HEK293T (cell line): ENCODE data around the gene LARP1.

Experiments
- CTCF ChIA-PET: fragments of 350-600 bp; formaldehyde crosslinking; extraction: SDS; loops from one replicate; lab custom pipeline; 2021; ENCODE audit warnings: antibody characterized with exemption, inconsistent platforms; lab: Yijun Ruan, JAX
- POLR2A ChIA-PET: fragments of 350-600 bp; formaldehyde crosslinking; extraction: SDS; loops from one replicate; lab custom pipeline; 2020; ENCODE audit warnings: antibody characterized with exemption, inconsistent platforms; lab: Yijun Ruan, JAX
- DNase-seq: peaks from one replicate; pipeline ENCODE4 v3.0.0; 2012; ENCODE audit warnings: mixed read lengths; ENCODE audit errors: extremely low spot score
- ARNT ChIP-seq: fragments of 450-650 bp; IDR thresholded peaks from 2 replicates; pipeline ENCODE4 v1.6.1; 2017; ENCODE audit warnings: mild to moderate bottlenecking
- BHLHE40 ChIP-seq: fragments of 450-650 bp; IDR thresholded peaks from 2 replicates; pipeline ENCODE4 v1.6.1; 2016; ENCODE audit warnings: mild to moderate bottlenecking, moderate library complexity, borderline replicate concordance
- CTBP1 ChIP-seq: fragments of 450-650 bp; IDR thresholded peaks from 2 replicates; pipeline ENCODE4 v1.6.1; 2016; ENCODE audit warnings: borderline replicate concordance
- ELF4 ChIP-seq: fragments of 450-650 bp; IDR thresholded peaks from 2 replicates; pipeline ENCODE4 v1.6.1; 2017; ENCODE audit warnings: antibody characterized with exemption
- FOXA1 ChIP-seq: fragments of 450-650 bp; IDR thresholded peaks from 2 replicates; pipeline ENCODE4 v1.6.1; 2016; ENCODE audit warnings: mild to moderate bottlenecking
- FOXK2 ChIP-seq: fragments of 450-650 bp; IDR thresholded peaks from 2 replicates; pipeline ENCODE4 v1.6.1; 2016; ENCODE audit warnings: mild to moderate bottlenecking
- FOXM1 ChIP-seq: fragments of 450-650 bp; IDR thresholded peaks from 2 replicates; pipeline ENCODE4 v1.6.1; 2017; ENCODE audit warnings: mild to moderate bottlenecking, borderline replicate concordance
- HDGF ChIP-seq: fragments of 450-650 bp; IDR thresholded peaks from 2 replicates; pipeline ENCODE4 v1.6.1; 2017; ENCODE audit warnings: antibody characterized with exemption, borderline replicate concordance
- L3MBTL2 ChIP-seq: fragments of 450-650 bp; conservative IDR thresholded peaks from 2 replicates; pipeline ENCODE4 v1.6.1; 2016; ENCODE audit warnings: mild to moderate bottlenecking
- LEF1 ChIP-seq: fragments of 450-650 bp; IDR thresholded peaks from 2 replicates; pipeline ENCODE4 v1.6.1; 2017; ENCODE audit warnings: mild to moderate bottlenecking, borderline replicate concordance
- NFRKB ChIP-seq: fragments of 450-650 bp; IDR thresholded peaks from 2 replicates; pipeline ENCODE4 v1.6.1; 2016; ENCODE audit warnings: mild to moderate bottlenecking, moderate library complexity
- SP1 ChIP-seq: fragments of 450-650 bp; IDR thresholded peaks from 2 replicates; pipeline ENCODE4 v1.6.1; 2017
- SUZ12 ChIP-seq: fragments of 450-650 bp; IDR thresholded peaks from 2 replicates; pipeline ENCODE4 v1.6.1; 2016; ENCODE audit warnings: mild to moderate bottlenecking
- TARDBP ChIP-seq: fragments of 450-650 bp; IDR thresholded peaks from 2 replicates; pipeline ENCODE4 v1.6.1; 2016
- ZNF384 ChIP-seq: fragments of 450-650 bp; IDR thresholded peaks from 2 replicates; pipeline ENCODE4 v1.6.1; 2016
- TF ChIP-seq, protein P1 (sequence below): fragments of 450-650 bp; IDR thresholded peaks from 2 replicates; pipeline ENCODE4 v1.6.1; 2016

Gene LARP1

DNA sequence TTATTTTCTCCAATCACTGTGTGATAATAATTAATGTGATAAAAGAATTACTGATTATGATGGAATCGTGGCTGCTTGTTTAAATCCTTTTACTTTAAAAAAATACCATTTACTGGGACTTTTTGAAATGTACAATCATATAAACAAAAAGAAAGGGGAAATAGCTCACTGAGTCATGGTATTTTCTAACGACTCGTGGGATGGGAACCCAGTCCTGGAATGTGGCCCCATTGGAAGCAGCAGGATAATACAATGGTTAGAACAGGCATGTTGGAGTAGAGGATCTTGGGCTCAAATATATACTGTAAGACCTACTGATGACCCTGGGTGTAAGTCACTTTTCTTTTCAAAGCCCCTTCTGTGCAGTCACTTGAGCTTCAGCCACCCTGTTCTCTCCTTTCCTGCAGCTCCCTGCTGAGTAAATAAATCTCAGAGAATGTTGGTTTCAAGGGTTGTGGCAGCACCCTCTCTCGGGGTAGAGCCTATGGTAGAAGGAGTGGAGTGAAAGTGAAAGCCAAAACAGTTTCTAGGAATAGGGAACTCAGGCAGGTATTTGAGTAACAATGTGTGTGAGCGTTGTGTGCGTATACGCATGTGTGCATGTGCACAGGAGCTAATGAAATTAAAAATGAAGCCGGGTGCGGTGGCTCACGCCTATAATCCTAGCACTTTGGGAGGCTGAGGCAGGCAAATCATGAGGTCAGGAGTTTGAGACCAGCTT is 40.8 kb upstream of the LARP1 start:
- POLR2A ChIA-PET = interaction anchor here (1.5 kb wide), 1 partner anchor 8 kb away, joined by 3 read pairs; no protein-coding TSS in a partner anchor
- CTCF ChIA-PET = interaction anchor here (0.6 to 0.8 kb wide), 3 partner anchors 10 to 64 kb away, joined by 3 to 6 read pairs (median 5); no protein-coding TSS in a partner anchor
- DNase-seq = no peak

DNA sequence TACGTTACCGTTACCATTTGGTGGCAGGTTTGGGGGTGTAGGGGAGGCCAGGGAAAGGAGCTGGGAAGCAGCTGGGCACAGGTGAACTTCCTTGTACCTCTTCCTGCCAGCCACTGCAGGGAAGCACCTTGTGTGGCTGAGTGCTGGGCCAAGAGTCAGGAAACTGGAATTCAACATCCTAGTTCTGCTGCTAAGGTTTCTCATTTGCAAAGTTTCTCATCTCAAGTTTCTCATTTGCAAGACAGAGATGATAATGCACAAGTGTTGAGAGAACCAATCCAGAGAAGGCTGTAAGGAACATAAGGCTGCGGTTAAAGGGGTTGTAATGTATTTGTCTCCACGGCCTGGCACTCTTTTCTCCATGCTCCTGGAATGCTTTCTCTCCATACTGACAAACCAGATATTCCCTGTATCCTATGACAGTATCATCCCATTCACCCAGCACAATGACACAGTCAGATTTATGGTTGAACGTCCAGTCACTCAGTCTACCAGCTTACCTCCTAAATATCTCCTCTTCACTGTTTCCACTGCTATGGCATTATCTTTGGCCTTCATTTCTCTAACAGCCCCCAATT is 33.6 kb upstream of the LARP1 start:
- CTCF ChIA-PET = interaction anchor here (1.0 kb wide), 1 partner anchor 10 kb away, joined by 3 read pairs; no protein-coding TSS in a partner anchor
- no peak for DNase-seq
- POLR2A ChIA-PET = interaction anchor here (0.8 kb wide), 1 partner anchor 9 kb away, joined by 3 read pairs; no protein-coding TSS in a partner anchor
- no peak for TF ChIP-seq TARDBP

More for the DNA sequence above, 40.8 kb upstream of the LARP1 start:
- TF ChIP-seq SP1 (no peak), SUZ12 (no peak), NFRKB (no peak), L3MBTL2 (no peak), ARNT (no peak), TARDBP (no peak), FOXK2 (no peak), CTBP1 (no peak), BHLHE40 (no peak), FOXM1 (no peak)
- TF ChIP-seq, protein P1, sequence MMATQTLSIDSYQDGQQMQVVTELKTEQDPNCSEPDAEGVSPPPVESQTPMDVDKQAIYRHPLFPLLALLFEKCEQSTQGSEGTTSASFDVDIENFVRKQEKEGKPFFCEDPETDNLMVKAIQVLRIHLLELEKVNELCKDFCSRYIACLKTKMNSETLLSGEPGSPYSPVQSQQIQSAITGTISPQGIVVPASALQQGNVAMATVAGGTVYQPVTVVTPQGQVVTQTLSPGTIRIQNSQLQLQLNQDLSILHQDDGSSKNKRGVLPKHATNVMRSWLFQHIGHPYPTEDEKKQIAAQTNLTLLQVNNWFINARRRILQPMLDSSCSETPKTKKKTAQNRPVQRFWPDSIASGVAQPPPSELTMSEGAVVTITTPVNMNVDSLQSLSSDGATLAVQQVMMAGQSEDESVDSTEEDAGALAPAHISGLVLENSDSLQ = no peak

DNA sequence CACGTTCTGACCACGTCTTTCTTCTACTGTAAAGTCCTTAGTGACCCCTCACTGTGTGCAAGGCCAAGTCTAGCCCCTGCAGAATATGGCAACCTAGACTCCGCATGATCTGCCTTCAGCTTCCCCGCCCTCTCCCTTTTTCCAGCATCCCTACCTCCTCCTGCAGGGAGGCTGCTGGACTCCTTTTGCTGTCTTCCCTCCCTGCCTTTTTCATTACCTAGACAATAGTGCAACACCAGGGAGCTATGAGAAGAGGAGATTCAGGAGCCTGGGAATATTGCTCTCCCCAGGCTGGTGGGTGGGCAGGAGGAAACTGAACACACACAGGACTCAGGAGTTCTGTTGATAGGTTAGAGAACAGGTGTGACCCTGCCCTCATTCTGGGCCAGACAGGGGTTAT is 33.1 kb upstream of the LARP1 start:
- ChIA-PET POLR2A (interaction anchor here (1.2 kb wide), 1 partner anchor 8 kb away, joined by 3 read pairs; no protein-coding TSS in a partner anchor), CTCF (no interaction called here)
- TF ChIP-seq BHLHE40 (no peak), LEF1 (no peak), NFRKB (no peak)
- DNase-seq = no peak

DNA sequence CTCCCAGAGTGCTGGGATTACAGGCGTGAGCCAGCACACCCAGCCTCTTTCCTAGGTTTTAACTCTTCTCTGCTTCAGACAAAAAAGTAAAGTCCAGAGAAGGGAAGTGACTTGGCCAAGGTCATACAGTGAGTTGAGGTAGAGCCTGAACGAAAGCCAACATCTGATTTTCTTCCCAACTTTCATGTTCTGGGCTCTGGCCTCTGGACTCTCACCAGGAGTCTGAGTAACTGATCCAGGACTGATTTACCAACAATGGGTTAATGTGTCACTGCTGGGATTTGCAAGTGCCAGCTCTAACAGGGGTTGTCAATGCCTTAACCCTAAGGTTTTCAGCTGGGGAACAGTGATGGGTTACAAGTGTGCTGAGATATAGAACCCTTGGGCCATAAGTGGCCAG is 32.2 kb upstream of the LARP1 start:
- CTCF ChIA-PET = interaction anchor here (0.6 kb wide), 1 partner anchor 119 kb away, joined by 3 read pairs; no protein-coding TSS in a partner anchor
- POLR2A ChIA-PET = interaction anchor here (1.2 kb wide), 1 partner anchor 9 kb away, joined by 3 read pairs; no protein-coding TSS in a partner anchor

DNA sequence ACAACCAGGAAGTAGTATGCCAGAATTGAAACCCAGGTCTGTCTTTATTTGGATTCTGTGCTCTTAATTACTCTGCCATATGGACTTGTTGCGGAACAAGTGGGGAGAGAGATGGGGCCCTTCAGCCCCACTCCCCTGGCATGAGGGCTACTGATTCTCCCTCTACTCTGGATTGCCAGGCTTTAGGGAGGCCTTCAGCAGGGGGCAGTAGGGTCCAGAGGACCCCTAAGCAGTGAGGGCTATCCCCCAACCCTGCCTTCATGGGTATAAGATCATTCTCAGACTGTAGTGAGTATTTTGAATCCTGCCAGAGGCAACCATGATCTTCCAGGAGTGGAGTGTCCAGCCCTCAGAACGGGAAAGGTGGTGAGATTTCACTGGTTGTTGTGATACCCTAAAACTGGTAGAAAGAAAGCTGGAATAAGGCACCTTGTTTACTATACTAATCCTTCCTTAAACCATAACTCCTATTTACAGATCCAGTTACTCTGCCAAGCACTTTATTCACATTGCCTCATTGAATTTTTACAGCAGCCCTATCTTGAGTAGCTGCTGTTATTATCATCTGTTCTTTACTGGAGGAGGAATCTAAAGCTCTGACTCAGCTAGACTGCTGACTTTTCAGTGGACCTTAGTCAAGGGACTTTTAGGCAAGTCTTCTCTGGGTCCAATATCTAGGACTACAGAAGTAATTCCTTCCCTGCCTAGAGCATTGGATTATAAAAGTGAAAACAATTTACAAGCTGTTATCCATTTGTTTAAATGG is 31.3 kb upstream of the LARP1 start:
- ChIA-PET POLR2A (interaction anchor here (0.9 kb wide), 1 partner anchor 27 kb away, joined by 3 read pairs; no protein-coding TSS in a partner anchor), CTCF (interaction anchor here (0.8 kb wide), 1 partner anchor 8 kb away, joined by 4 read pairs; no protein-coding TSS in a partner anchor)
- no peak for DNase-seq
- no peak for TF ChIP-seq ARNT
- no peak for TF ChIP-seq NFRKB
- TF ChIP-seq ELF4 = no peak
- no peak for TF ChIP-seq SUZ12
- no peak for TF ChIP-seq FOXK2
- no peak for TF ChIP-seq LEF1
- no peak for TF ChIP-seq FOXA1
- TF ChIP-seq CTBP1 = no peak

More for the DNA sequence above, 32.2 kb upstream of the LARP1 start:
- DNase-seq = no peak
- TF ChIP-seq, protein P1 = no peak
- TF ChIP-seq SUZ12 = no peak
- TF ChIP-seq FOXM1 = no peak
- no peak for TF ChIP-seq TARDBP
- TF ChIP-seq LEF1 = no peak
- no peak for TF ChIP-seq ZNF384
- no peak for TF ChIP-seq ELF4
- TF ChIP-seq SP1 = no peak
- TF ChIP-seq CTBP1 = no peak
- no peak for TF ChIP-seq BHLHE40
- no peak for TF ChIP-seq L3MBTL2

DNA sequence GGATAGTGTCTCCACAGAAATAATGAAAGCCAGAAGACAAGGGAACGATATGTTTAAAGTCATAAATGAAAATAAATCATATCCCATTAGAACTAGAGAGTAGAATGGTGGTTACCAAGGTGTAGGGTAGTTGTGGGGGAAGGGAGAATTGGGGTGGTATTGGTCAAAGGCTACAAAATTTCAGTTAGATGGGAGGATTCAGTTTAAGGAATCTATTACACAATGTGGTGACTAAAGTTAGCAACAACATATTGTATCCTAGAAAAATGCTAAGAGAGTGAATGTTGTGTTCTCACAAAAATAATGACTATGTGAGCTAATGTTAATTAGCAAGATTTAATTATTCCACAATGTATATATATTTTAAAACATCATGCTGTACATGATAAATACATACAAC is 27.8 kb upstream of the LARP1 start:
- ChIA-PET CTCF (no interaction called here), POLR2A (no interaction called here)
- no peak for DNase-seq
- no peak for TF ChIP-seq LEF1
- TF ChIP-seq TARDBP = no peak
- TF ChIP-seq L3MBTL2 = no peak
- no peak for TF ChIP-seq SP1
- no peak for TF ChIP-seq SUZ12
- no peak for TF ChIP-seq BHLHE40

DNA sequence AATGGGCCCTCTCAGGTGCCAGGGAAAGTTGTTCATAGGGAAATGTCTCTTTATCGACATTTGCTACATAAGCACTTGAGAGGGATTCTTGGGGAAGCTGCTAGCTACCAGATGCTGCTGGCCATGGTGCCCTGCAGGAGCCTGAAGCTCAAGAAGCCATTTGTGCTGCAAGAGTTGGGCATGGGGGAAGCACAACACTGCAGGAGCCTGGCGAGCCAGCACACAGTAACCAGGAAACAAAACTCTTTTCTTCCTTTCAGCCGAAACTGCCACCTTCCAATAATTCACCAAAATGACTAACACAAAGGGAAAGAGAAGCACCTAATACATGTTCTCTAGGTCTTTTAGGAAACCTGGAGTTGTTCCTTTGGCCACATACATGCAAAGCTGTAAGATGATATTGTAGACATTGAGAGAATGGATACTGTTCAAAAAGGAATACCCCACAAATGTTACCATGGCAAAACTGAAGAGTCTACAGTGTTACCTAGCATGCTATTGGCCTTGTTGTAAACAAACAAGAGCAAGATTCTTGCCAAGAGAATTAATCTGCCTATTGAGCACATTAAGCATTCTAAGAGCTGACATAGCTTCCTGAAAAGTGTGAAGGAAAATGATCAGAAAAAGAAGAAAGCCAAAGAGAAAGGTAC is 26.1 kb upstream of the LARP1 start:
- DNase-seq = no peak
- TF ChIP-seq ZNF384 (no peak), CTBP1 (no peak), L3MBTL2 (no peak), ELF4 (no peak), LEF1 (no peak), ARNT (no peak), BHLHE40 (no peak), HDGF (no peak), FOXA1 (no peak), SUZ12 (no peak), FOXK2 (no peak), FOXM1 (no peak), TARDBP (no peak), NFRKB (no peak), SP1 (no peak)
- TF ChIP-seq, protein P1 = no peak
- POLR2A ChIA-PET = no interaction called here
- CTCF ChIA-PET = no interaction called here
